HepG2 (cell line): ENCODE measurements around the gene IL17F. TPM values are rescaled to one million over a fixed set of nuclear protein-coding genes. Genes with fewer than 3 reads are reported as not detected.
"Not testable (repeated sequence)": the region's sequence is repeated elsewhere in the genome, so short reads cannot be mapped to it uniquely, and the experiment has no call there.

Experiments
- ATAC-seq: fragments of 200-7000 bp; cut with Tn5 transposase; 3 replicates; pipeline ENCODE4 v1.9.1; 2020; ENCODE audit warnings: mild to moderate bottlenecking, moderate library complexity
- BruUV-seq: library from RNA; stranded (reverse); fragments of 400-500 nt; replicated peaks from 2 replicates; lab custom pipeline; 2021; lab: Mats Ljungman, UMichigan
- CTCF ChIA-PET: fragments of 300-600 bp; formaldehyde crosslinking; extraction: SDS; loops from one replicate; lab custom pipeline; 2021; ENCODE audit warnings: low total read pairs, inconsistent platforms, low intra/inter-chr PET ratio; lab: Yijun Ruan, JAX
- POLR2A ChIA-PET: fragments of 350-600 bp; sonication (Branson Sonifier 250); formaldehyde crosslinking; loops from one replicate; lab custom pipeline; 2020; ENCODE audit warnings: antibody characterized with exemption, inconsistent platforms; lab: Yijun Ruan, JAX
- DNase-seq: peaks from one replicate; pipeline ENCODE4 v3.0.0-alpha.2; 2015; ENCODE audit warnings: low spot score
- FAIRE-seq: peaks from 3 replicates; lab custom pipeline; 2011; peaks lifted over from hg19 to GRCh38; lab: Jason Lieb, UNC
- H2AFZ ChIP-seq: one replicate; pipeline ENCODE4 v1.6.1; 2011; ENCODE audit warnings: low read length, inconsistent platforms
- H3K27ac ChIP-seq: fragments of 300-600 bp; 3 replicates; pipeline ENCODE4 v1.8.0; 2011; ENCODE audit warnings: mixed run types, mild to moderate bottlenecking, mixed read lengths, low read length, inconsistent platforms; ENCODE audit not compliant: insufficient read depth; ENCODE audit errors: extremely low read length
- H3K27me3 ChIP-seq, 2 experiments: fragments of 200-600 bp in 1 of 2; 2 replicates in 1 of 2; 3 replicates in 1 of 2; pipeline versions ENCODE4 v1.6.0 to v1.8.0; 2011; ENCODE audit warnings: low read length in 2 of 2, mild to moderate bottlenecking in 2 of 2, moderate library complexity in 2 of 2, inconsistent platforms in 1 of 2; ENCODE audit not compliant: insufficient read depth in 2 of 2, control insufficient read depth in 1 of 2
- H3K36me3 ChIP-seq, 2 experiments: fragments of 200-600 bp in 1 of 2; replicated peaks in 1 of 2; 2 replicates in 1 of 2; 3 replicates in 1 of 2; pipeline versions ENCODE4 v1.5.1 to v1.8.0; 2011; ENCODE audit warnings: low read length in 2 of 2, inconsistent platforms in 1 of 2; ENCODE audit not compliant: insufficient read depth in 2 of 2, control insufficient read depth in 1 of 2
- H3K4me1 ChIP-seq: 2 replicates; pipeline ENCODE4 v1.5.1; 2012; ENCODE audit warnings: low read length, inconsistent platforms; ENCODE audit not compliant: insufficient read depth
- H3K4me2 ChIP-seq: 2 replicates; pipeline ENCODE4 v1.6.0; 2011; ENCODE audit warnings: low read depth, low read length, inconsistent platforms
- H3K4me3 ChIP-seq, 3 experiments: fragments of 200-600 bp in 1 of 3; sonication (generic), shearing (Covaris generic) in 1 of 3; replicated peaks in 1 of 3; 2 replicates each; pipeline ENCODE4 v1.5.1; 2011 to 2016; ENCODE audit warnings: low read length in 3 of 3, inconsistent platforms in 2 of 3, low read depth in 2 of 3, mild to moderate bottlenecking in 2 of 3, control low read depth in 1 of 3, mixed read lengths in 1 of 3; ENCODE audit not compliant: insufficient read depth in 1 of 3
- H3K79me2 ChIP-seq: one replicate; pipeline ENCODE4 v1.6.1; 2011; ENCODE audit warnings: low read length, inconsistent platforms; ENCODE audit not compliant: insufficient read depth
- H3K9ac ChIP-seq: 2 replicates; pipeline ENCODE4 v1.6.0; 2011; ENCODE audit warnings: mild to moderate bottlenecking, low read depth, low read length, inconsistent platforms; ENCODE audit not compliant: insufficient read depth
- H3K9me3 ChIP-seq: 2 replicates; pipeline ENCODE4 v1.5.1; 2012; ENCODE audit warnings: mild to moderate bottlenecking, low read length
- H4K20me1 ChIP-seq: 2 replicates; pipeline ENCODE4 v1.6.0; 2011; ENCODE audit warnings: inconsistent platforms, mild to moderate bottlenecking, low read length, moderate library complexity; ENCODE audit not compliant: insufficient read depth
- AFF4 ChIP-seq: sonication (generic); formaldehyde crosslinking; IDR thresholded peaks from 2 replicates; pipeline ENCODE4 v1.4.0; 2020; ENCODE audit warnings: missing genetic modification reagents
- KDM1A ChIP-seq: IDR thresholded peaks from 2 replicates; pipeline ENCODE4 v1.6.1; 2016; ENCODE audit warnings: missing compliant biosample characterization
- NR2F2 ChIP-seq: IDR thresholded peaks from 2 replicates; pipeline ENCODE4 v1.6.1; 2012; ENCODE audit warnings: low read depth, inconsistent platforms, borderline replicate concordance
- SP1 ChIP-seq, 2 experiments: fragments of 450-650 bp in 1 of 2; sonication (generic) in 1 of 2; formaldehyde crosslinking in 1 of 2; IDR thresholded peaks; 2 replicates each; pipeline versions ENCODE4 v1.4.0 to v1.6.1; 2016 to 2020; ENCODE audit warnings: missing genetic modification reagents in 1 of 2
- SRSF9 ChIP-seq: fragments of 200-400 bp; formaldehyde crosslinking; IDR thresholded peaks from 2 replicates; pipeline ENCODE4 v1.6.1; 2018; ENCODE audit warnings: borderline replicate concordance, mild to moderate bottlenecking, low read depth, low read length; ENCODE audit not compliant: insufficient read depth, poor library complexity, severe bottlenecking
- TAF1 ChIP-seq: sonication (generic); formaldehyde crosslinking; IDR thresholded peaks from 2 replicates; pipeline ENCODE4 v1.4.0; 2020; ENCODE audit warnings: missing genetic modification reagents
- TEAD2 ChIP-seq: sonication (generic); formaldehyde crosslinking; IDR thresholded peaks from 2 replicates; pipeline ENCODE4 v1.9.0; 2021; ENCODE audit warnings: missing genetic modification reagents
- ZNF317 ChIP-seq: sonication (generic); formaldehyde crosslinking; IDR thresholded peaks from 2 replicates; pipeline ENCODE4 v1.5.0; 2020; ENCODE audit warnings: mild to moderate bottlenecking, missing genetic modification reagents
- ZNF83 ChIP-seq: sonication (generic); formaldehyde crosslinking; IDR thresholded peaks from 2 replicates; pipeline ENCODE4 v1.4.0; 2020; ENCODE audit warnings: missing genetic modification reagents, mild to moderate bottlenecking, borderline replicate concordance
- whole genome bisulfite sequencing: methylation state at CpG from one replicate; pipeline ENCODE4 v1.1.6; 2017; ENCODE audit warnings: low lambda C conversion rate; 5-methylcytosine and 5-hydroxymethylcytosine counted together
- in situ Hi-C: cut with HindIII; loops from 2 replicates; pipeline ENCODE4 v1.10.0; 2017; ENCODE audit warnings: low pct_unique_long_range_greater_than_20kb; ENCODE audit not compliant: extremely low pct_ligation_motif_present
- intact Hi-C: fragments of 100-400 bp; cut with micrococcal nuclease; formaldehyde crosslinking; loops from one replicate; pipeline ENCODE4 v1.10.0; 2022; ENCODE audit not compliant: unreplicated experiment
- polyA plus RNA-seq, 8 experiments: library from polyadenylated mRNA; depleted of rRNA in 3 of 8; stranded (reverse) in 7 of 8; unstranded in 1 of 8; fragments of >200 nt; fragmentation: Illumina TruSeq in 4 of 8; extraction: Trizol in 4 of 8; gene quantifications; 2 replicates each; pipeline versions ENCODE4 v1.2.1 to v1.2.3, GENCODE V29; 2011 to 2016; ENCODE audit warnings: low read depth in 4 of 8, missing spikeins in 1 of 8, mixed read lengths in 1 of 8; ENCODE audit not compliant: insufficient read depth in 1 of 8
- total RNA-seq, 5 experiments: library from RNA; depleted of rRNA; stranded (reverse); fragments of >200 nt; fragmentation: Illumina TruSeq; extraction: Trizol; gene quantifications; 2 replicates each; pipeline ENCODE4 v1.2.3, GENCODE V29; 2016; ENCODE audit warnings: low read depth in 1 of 5

IL17F gene
- total and polyA plus RNA-seq, 2 of the 13 experiments (the other 11 are each of a cell fraction or from before 2014, with no cell fraction given): not detected

GRCh38 chr6:52201046-52201445, 43.3 kb downstream of the IL17F start (continued):
- TF ChIP-seq TAF1 (CRISPR knock-in tag): no peak
- no peak for TF ChIP-seq NR2F2
- TF ChIP-seq TEAD2 (CRISPR knock-in tag): no peak
- no peak for TF ChIP-seq AFF4
- TF ChIP-seq SRSF9: no peak
- no peak for TF ChIP-seq SP1 (IDR thresholded peaks at IDR 0.05)
- TF ChIP-seq SP1 (CRISPR knock-in tag; IDR thresholded peaks at IDR 0.05): no peak
- TF ChIP-seq ZNF83 (CRISPR knock-in tag): no peak
- TF ChIP-seq ZNF317 (CRISPR knock-in tag): no peak
- TF ChIP-seq KDM1A: no peak
- TF ChIP-seq, all 625 proteins: peak for 0

DNA sequence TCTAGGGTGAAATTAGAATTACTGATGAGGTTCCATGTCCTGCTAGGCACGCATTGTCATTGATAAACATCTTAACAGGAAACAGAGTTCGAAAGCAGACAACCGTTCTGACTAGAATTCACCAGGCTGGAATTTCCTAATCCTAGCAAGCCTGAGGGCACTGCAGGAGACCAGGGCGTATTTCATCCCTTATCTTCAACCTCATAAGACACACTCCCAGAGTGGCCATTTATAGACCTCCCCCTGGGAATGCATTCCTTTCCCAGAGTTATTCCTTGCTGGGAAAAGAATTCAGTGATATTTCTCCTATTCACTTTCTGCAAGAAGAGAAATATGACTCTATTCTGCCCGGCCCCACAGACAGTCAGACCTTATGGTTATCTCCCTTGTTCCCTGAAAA, 44.2 kb downstream of the IL17F start:
- FAIRE-seq, in situ Hi-C loops, CTCF ChIA-PET, H3K4me3 ChIP-seq, H2AFZ ChIP-seq, H3K36me3 ChIP-seq, H3K27ac ChIP-seq, H3K4me1 ChIP-seq, H3K9me3 ChIP-seq, H4K20me1 ChIP-seq, POLR2A ChIA-PET, BruUV-seq, H3K79me2 ChIP-seq, H3K4me2 ChIP-seq, DNase-seq, H3K27me3 ChIP-seq, ATAC-seq, H3K9ac ChIP-seq, intact Hi-C loops: not testable (repeated sequence)
- WGBS: 23% methylated on average over 5 of the region's 5 CpGs
